Upper lobe of left lung (tissue), 4 donors: ENCODE measurements around the gene ARHGAP10.

Experiments
- CTCF ChIP-seq, 6 experiments: fragments of 450-650 bp in 4 of 6; fragments of 200-600 bp in 2 of 6; sonication (generic) in 2 of 6; IDR thresholded peaks; one replicate each; pipeline ENCODE4 v1.5.1; 2016 to 2019; ENCODE audit warnings: antibody characterized with exemption in 6 of 6
- EP300 ChIP-seq, 4 donors: sonication (generic); formaldehyde crosslinking; IDR thresholded peaks; one replicate each; pipeline ENCODE4 v1.5.1; 2017; ENCODE audit warnings: antibody characterized with exemption in 4 of 4, control low read depth in 2 of 4
- POLR2A ChIP-seq, 4 donors: fragments of 450-650 bp; IDR thresholded peaks; one replicate each; pipeline ENCODE4 v1.5.1; 2016 to 2017; ENCODE audit warnings: antibody characterized with exemption in 4 of 4, mild to moderate bottlenecking in 2 of 4

DNA sequence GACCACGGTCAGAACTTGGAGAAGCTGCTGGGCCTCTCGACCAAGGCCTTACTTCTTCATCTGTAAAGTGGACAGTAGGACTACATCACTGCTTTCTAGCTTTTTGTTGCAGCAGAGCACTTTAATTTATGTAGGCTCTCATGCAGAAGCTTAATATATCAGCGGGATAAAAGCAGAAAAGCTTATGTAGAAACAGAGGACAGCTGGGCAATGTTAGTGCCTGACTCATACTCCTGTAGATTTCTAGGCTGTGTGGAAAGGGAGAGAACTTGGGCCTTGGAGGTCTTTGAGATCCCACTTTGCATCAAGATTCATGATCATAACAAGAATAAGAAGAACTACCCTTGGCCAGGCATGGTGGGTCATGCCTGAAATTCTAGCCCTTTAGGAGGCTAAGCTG is 91.2 kb downstream of the ARHGAP10 start:
- no peak for TF ChIP-seq CTCF (IDR thresholded peaks at IDR 0.05)
- no peak for TF ChIP-seq POLR2A (IDR thresholded peaks at IDR 0.05)
- no peak for TF ChIP-seq EP300 (IDR thresholded peaks at IDR 0.05)
